ENCODE data around the gene ACSF3. TPM values are rescaled to one million over a fixed set of nuclear protein-coding genes. Genes with fewer than 3 reads are reported as not detected.
"Not testable (repeated sequence)": the region's sequence is repeated elsewhere in the genome, so short reads cannot be mapped to it uniquely, and the experiment has no call there.

ACSF3 gene
- total and polyA plus RNA-seq, 2 experiments from 2014 or later, result 20.7 to 28.0 TPM

GRCh38 chr16:89067677-89068443 lies 25.8 kb upstream of the ACSF3 start:
- Histone ChIP-seq H3K4me2 (no peak overlapping the region), H3K27me3 (no peaks in the 10 kb centered on the region), H3K4me1 (ENCODE audit: insufficient read depth) (peaks cover 19% of the 10 kb centered on the region), H2AFZ (no peak overlapping the region), H3K4me3 (no peak overlapping the region), H3K9me2 (replicated peaks; ENCODE audit: insufficient read depth) (no peaks in the 10 kb centered on the region), H3K36me3 (replicated peaks; ENCODE audit: insufficient read depth, low read depth) (no peaks in the 10 kb centered on the region), H3K9me3 (ENCODE audit: low read depth) (no peaks in the 10 kb centered on the region), H3K79me2 (no peaks in the 10 kb centered on the region), H3K27ac (no peak overlapping the region), H4K20me1 (ENCODE audit: insufficient read depth, poor library complexity, severe bottlenecking) (no peaks in the 10 kb centered on the region)
- TF ChIP-seq EZH2 (IDR thresholded peaks at IDR 0.05; ENCODE audit: borderline replicate concordance) (no peak), CTCF (IDR thresholded peaks at IDR 0.05; ENCODE audit: poor library complexity) (no peak), EZH2phosphoT487 (IDR thresholded peaks at IDR 0.05; ENCODE audit: low read depth, severe bottlenecking, unreplicated experiment) (no peak)
- no peak for DNase-seq (ENCODE audit: low spot score)
- 73% methylated on average over 16 of the region's 16 CpGs for WGBS (ENCODE audit: low lambda C conversion rate, missing lambda C conversion rate)

GRCh38 chr16:89068814-89069616 lies 24.6 kb upstream of the ACSF3 start:
- H3K36me3 ChIP-seq (replicated peaks; ENCODE audit: insufficient read depth, low read depth); H4K20me1 ChIP-seq (ENCODE audit: insufficient read depth, poor library complexity, severe bottlenecking); H3K4me3 ChIP-seq; H3K4me2 ChIP-seq; H3K27me3 ChIP-seq; H3K9me3 ChIP-seq (ENCODE audit: low read depth); H3K27ac ChIP-seq; H3K9me2 ChIP-seq (replicated peaks; ENCODE audit: insufficient read depth); H3K79me2 ChIP-seq; DNase-seq (ENCODE audit: low spot score); H2AFZ ChIP-seq: not testable (repeated sequence)
- 94% methylated on average over 2 of the region's 4 CpGs for WGBS (ENCODE audit: low lambda C conversion rate, missing lambda C conversion rate)
- H3K4me1 ChIP-seq (ENCODE audit: insufficient read depth), result peaks cover 19% of the 10 kb centered on the region

GRCh38 chr16:89069920-89070319 lies 23.7 kb upstream of the ACSF3 start:
- Histone ChIP-seq H3K9me3 (ENCODE audit: low read depth) (no peaks in the 10 kb centered on the region), H3K4me3 (no peak overlapping the region), H3K79me2 (no peaks in the 10 kb centered on the region), H3K27me3 (no peaks in the 10 kb centered on the region), H4K20me1 (ENCODE audit: insufficient read depth, poor library complexity, severe bottlenecking) (no peaks in the 10 kb centered on the region), H2AFZ (no peak overlapping the region), H3K4me2 (no peak overlapping the region), H3K9me2 (replicated peaks; ENCODE audit: insufficient read depth) (no peaks in the 10 kb centered on the region), H3K4me1 (ENCODE audit: insufficient read depth) (peaks cover 19% of the 10 kb centered on the region), H3K36me3 (replicated peaks; ENCODE audit: insufficient read depth, low read depth) (no peaks in the 10 kb centered on the region), H3K27ac (no peak overlapping the region)
- DNase-seq (ENCODE audit: low spot score), result no peak
- WGBS (ENCODE audit: low lambda C conversion rate, missing lambda C conversion rate), result 94% methylated on average over 8 of the region's 9 CpGs
- TF ChIP-seq EZH2 (IDR thresholded peaks at IDR 0.05; ENCODE audit: borderline replicate concordance) (no peak), EZH2phosphoT487 (IDR thresholded peaks at IDR 0.05; ENCODE audit: low read depth, severe bottlenecking, unreplicated experiment) (no peak), CTCF (IDR thresholded peaks at IDR 0.05; ENCODE audit: poor library complexity) (no peak)

GRCh38 chr16:89070590-89070989 lies 23.1 kb upstream of the ACSF3 start:
- H3K4me3 ChIP-seq, result no peak overlapping the region
- H3K9me3 ChIP-seq (ENCODE audit: low read depth), result no peaks in the 10 kb centered on the region
- H3K27ac ChIP-seq, result no peak overlapping the region
- WGBS (ENCODE audit: low lambda C conversion rate, missing lambda C conversion rate), result no CpG with 5 or more reads among the region's 24 CpGs
- no peak for TF ChIP-seq EZH2 (IDR thresholded peaks at IDR 0.05; ENCODE audit: borderline replicate concordance)
- no peak for TF ChIP-seq EZH2phosphoT487 (IDR thresholded peaks at IDR 0.05; ENCODE audit: low read depth, severe bottlenecking, unreplicated experiment)
- no peak for TF ChIP-seq CTCF (IDR thresholded peaks at IDR 0.05; ENCODE audit: poor library complexity)
- no peaks in the 10 kb centered on the region for H4K20me1 ChIP-seq (ENCODE audit: insufficient read depth, poor library complexity, severe bottlenecking)
- no peaks in the 10 kb centered on the region for H3K79me2 ChIP-seq
- H2AFZ ChIP-seq, result no peak overlapping the region
- H3K27me3 ChIP-seq, result no peaks in the 10 kb centered on the region
- peaks cover 19% of the 10 kb centered on the region for H3K4me1 ChIP-seq (ENCODE audit: insufficient read depth)
- DNase-seq (ENCODE audit: low spot score), result no peak
- H3K9me2 ChIP-seq (replicated peaks; ENCODE audit: insufficient read depth), result no peaks in the 10 kb centered on the region
- H3K4me2 ChIP-seq, result no peak overlapping the region
- H3K36me3 ChIP-seq (replicated peaks; ENCODE audit: insufficient read depth, low read depth), result no peaks in the 10 kb centered on the region

All from hepatocyte (in vitro differentiated cells).